ENCODE measurements around the gene CARF. TPM values are rescaled to one million over a fixed set of nuclear protein-coding genes. Genes with fewer than 3 reads are reported as not detected.

The CARF gene
- polyA plus RNA-seq, 1 donor (not counting 4 experiments of a cell fraction or from before 2014, with no cell fraction given): 5.2 TPM

DNA sequence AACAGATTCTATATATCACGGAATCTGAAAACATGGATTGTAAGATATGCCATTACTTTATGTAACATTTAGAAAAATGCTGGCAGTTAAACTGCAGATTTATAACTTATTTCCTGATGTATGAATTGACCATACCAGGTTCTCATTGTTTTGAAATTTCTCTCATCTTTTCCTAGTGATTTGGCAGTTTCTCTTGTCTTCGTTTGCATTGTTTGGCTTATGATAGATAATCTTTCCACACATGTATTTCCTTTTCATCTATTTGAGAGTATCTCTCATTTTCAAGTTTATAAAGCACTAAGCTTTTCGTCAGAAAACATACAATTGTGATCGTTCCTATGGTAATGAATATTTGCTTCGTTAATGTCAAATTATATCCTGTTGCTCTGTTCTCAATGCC, 118.9 kb downstream of the CARF start:
- no peaks in the 10 kb centered on the region for H3K36me3 ChIP-seq (ENCODE audit: control insufficient read depth in 2 of 2, extremely low read depth in 1 of 2, insufficient read depth in 2 of 2, low read length in 2 of 2)
- H3K27me3 ChIP-seq (ENCODE audit: control insufficient read depth, extremely low read depth, insufficient read depth, low read length): no peaks in the 10 kb centered on the region
- dilution Hi-C loops (cut with MboI; ENCODE audit: extremely low pct_ligation_motif_present, low sequenced_read_pairs): loop anchor here (10.0 kb wide), 1 partner anchor 64 kb away; no protein-coding TSS in a partner anchor
- no peaks in the 10 kb centered on the region for H4K20me1 ChIP-seq (ENCODE audit: control insufficient read depth, extremely low read depth, insufficient read depth, low read length)
- H3K4me1 ChIP-seq (ENCODE audit: control insufficient read depth, extremely low read depth, insufficient read depth, low read length): peaks cover 4% of the 10 kb centered on the region
- no peak overlapping the region for H3K4me3 ChIP-seq (ENCODE audit: control insufficient read depth in 2 of 3, extremely low read depth in 1 of 3, insufficient read depth in 2 of 3, low read depth in 1 of 3, low read length in 3 of 3)
- DNase-seq (ENCODE audit: low read depth, low spot score) (no peak), FAIRE-seq (no peak)
- TF ChIP-seq EZH2 (IDR thresholded peaks at IDR 0.05; ENCODE audit: low read length): no peak
- TF ChIP-seq, protein P1, sequence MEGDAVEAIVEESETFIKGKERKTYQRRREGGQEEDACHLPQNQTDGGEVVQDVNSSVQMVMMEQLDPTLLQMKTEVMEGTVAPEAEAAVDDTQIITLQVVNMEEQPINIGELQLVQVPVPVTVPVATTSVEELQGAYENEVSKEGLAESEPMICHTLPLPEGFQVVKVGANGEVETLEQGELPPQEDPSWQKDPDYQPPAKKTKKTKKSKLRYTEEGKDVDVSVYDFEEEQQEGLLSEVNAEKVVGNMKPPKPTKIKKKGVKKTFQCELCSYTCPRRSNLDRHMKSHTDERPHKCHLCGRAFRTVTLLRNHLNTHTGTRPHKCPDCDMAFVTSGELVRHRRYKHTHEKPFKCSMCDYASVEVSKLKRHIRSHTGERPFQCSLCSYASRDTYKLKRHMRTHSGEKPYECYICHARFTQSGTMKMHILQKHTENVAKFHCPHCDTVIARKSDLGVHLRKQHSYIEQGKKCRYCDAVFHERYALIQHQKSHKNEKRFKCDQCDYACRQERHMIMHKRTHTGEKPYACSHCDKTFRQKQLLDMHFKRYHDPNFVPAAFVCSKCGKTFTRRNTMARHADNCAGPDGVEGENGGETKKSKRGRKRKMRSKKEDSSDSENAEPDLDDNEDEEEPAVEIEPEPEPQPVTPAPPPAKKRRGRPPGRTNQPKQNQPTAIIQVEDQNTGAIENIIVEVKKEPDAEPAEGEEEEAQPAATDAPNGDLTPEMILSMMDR (optimal IDR thresholded peaks at IDR 0.05 in 1 of 3, IDR thresholded peaks at IDR 0.05 in 1 of 3, conservative IDR thresholded peaks at IDR 0.05 in 1 of 3; ENCODE audit: extremely low read depth in 1 of 3, insufficient read depth in 2 of 3, low read length in 3 of 3): no peak
- H3K79me2 ChIP-seq (ENCODE audit: control insufficient read depth, insufficient read depth, low read length): peaks cover 51% of the 10 kb centered on the region
- H3K27ac ChIP-seq (ENCODE audit: control insufficient read depth, insufficient read depth, low read length): no peak overlapping the region
- no peak overlapping the region for H3K9ac ChIP-seq (ENCODE audit: control insufficient read depth, extremely low read depth, insufficient read depth, low read length)
- no peak overlapping the region for H3K4me2 ChIP-seq (ENCODE audit: control insufficient read depth, extremely low read depth, insufficient read depth, low read depth, low read length)
- no peak overlapping the region for H2AFZ ChIP-seq (ENCODE audit: control insufficient read depth, low read length)
- no peaks in the 10 kb centered on the region for H3K9me3 ChIP-seq (ENCODE audit: control insufficient read depth, low read depth, low read length)
- no peaks in the 10 kb centered on the region for H3K9me1 ChIP-seq (ENCODE audit: control insufficient read depth, extremely low read depth, insufficient read depth, low read length)

DNA sequence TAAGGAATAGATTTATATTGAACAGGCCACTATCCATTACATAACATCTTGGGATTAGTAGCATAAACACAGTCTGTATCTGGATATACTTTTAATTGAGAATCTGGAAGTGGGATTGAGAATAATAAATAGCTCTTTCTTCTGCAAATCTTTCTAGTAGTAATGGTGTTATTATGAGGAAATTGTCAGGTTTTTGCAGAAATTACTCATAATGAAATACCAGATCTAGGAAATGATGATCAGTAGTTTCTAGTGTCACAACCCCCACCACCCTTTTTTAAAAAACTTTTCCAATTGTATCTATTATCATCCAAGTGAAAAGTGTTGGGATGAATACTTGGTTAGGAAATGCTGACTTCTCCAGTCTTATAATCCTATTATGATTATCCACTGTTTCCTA, 121.3 kb downstream of the CARF start:
- H3K79me2 ChIP-seq (ENCODE audit: control insufficient read depth, insufficient read depth, low read length): peaks cover 52% of the 10 kb centered on the region
- dilution Hi-C loops (cut with MboI; ENCODE audit: extremely low pct_ligation_motif_present, low sequenced_read_pairs): loop anchor here (10.0 kb wide), 1 partner anchor 61 kb away; no protein-coding TSS in a partner anchor
- no peak for FAIRE-seq

More for the DNA sequence above, 121.3 kb downstream of the CARF start:
- peaks cover 5% of the 10 kb centered on the region for H3K4me1 ChIP-seq (ENCODE audit: control insufficient read depth, extremely low read depth, insufficient read depth, low read length)
- DNase-seq (ENCODE audit: low read depth, low spot score): no peak
- no peak for TF ChIP-seq EZH2 (IDR thresholded peaks at IDR 0.05; ENCODE audit: low read length)
- TF ChIP-seq, protein P1 (optimal IDR thresholded peaks at IDR 0.05 in 1 of 3, IDR thresholded peaks at IDR 0.05 in 1 of 3, conservative IDR thresholded peaks at IDR 0.05 in 1 of 3; ENCODE audit: extremely low read depth in 1 of 3, insufficient read depth in 2 of 3, low read length in 3 of 3): no peak
- no peaks in the 10 kb centered on the region for H3K36me3 ChIP-seq (ENCODE audit: control insufficient read depth in 2 of 2, extremely low read depth in 1 of 2, insufficient read depth in 2 of 2, low read length in 2 of 2)
- H3K9ac ChIP-seq (ENCODE audit: control insufficient read depth, extremely low read depth, insufficient read depth, low read length): no peak overlapping the region
- H3K9me1 ChIP-seq (ENCODE audit: control insufficient read depth, extremely low read depth, insufficient read depth, low read length): no peaks in the 10 kb centered on the region
- no peaks in the 10 kb centered on the region for H4K20me1 ChIP-seq (ENCODE audit: control insufficient read depth, extremely low read depth, insufficient read depth, low read length)
- H3K4me2 ChIP-seq (ENCODE audit: control insufficient read depth, extremely low read depth, insufficient read depth, low read depth, low read length): no peak overlapping the region
- no peaks in the 10 kb centered on the region for H3K27me3 ChIP-seq (ENCODE audit: control insufficient read depth, extremely low read depth, insufficient read depth, low read length)
- H3K4me3 ChIP-seq (ENCODE audit: control insufficient read depth in 2 of 3, extremely low read depth in 1 of 3, insufficient read depth in 2 of 3, low read depth in 1 of 3, low read length in 3 of 3): no peak overlapping the region
- no peak overlapping the region for H3K27ac ChIP-seq (ENCODE audit: control insufficient read depth, insufficient read depth, low read length)
- no peak overlapping the region for H2AFZ ChIP-seq (ENCODE audit: control insufficient read depth, low read length)
- no peaks in the 10 kb centered on the region for H3K9me3 ChIP-seq (ENCODE audit: control insufficient read depth, low read depth, low read length)
